H1 (cell line): ENCODE results near the gene ABCC4. TPM values are rescaled to one million over a fixed set of nuclear protein-coding genes. Genes with fewer than 3 reads are reported as not detected.

Source experiments
- ASH2L ChIP-seq: fragments of 200-600, 300-600 bp; sonication (generic); IDR thresholded peaks from one replicate; pipeline ENCODE4 v1.7.1; 2017; ENCODE audit warnings: low read length
- BRCA1 ChIP-seq: IDR thresholded peaks from 2 replicates; pipeline ENCODE4 v1.6.1; 2012; ENCODE audit warnings: low read depth, low read length, improper control_type of control experiment
- CBX5 ChIP-seq: fragments of 300-800, 300-1000 bp; sonication (generic); IDR thresholded peaks from 2 replicates; pipeline ENCODE4 v1.7.1; 2016; ENCODE audit warnings: antibody characterized with exemption, low read length, low read depth
- CHD7 ChIP-seq: fragments of 300-600 bp; sonication (generic); IDR thresholded peaks from 2 replicates; pipeline ENCODE4 v1.7.1; 2012; ENCODE audit warnings: low read length, moderate library complexity, mild to moderate bottlenecking, inconsistent platforms; ENCODE audit not compliant: insufficient replicate concordance
- CREB1 ChIP-seq: IDR thresholded peaks from 2 replicates; pipeline ENCODE4 v1.6.1; 2012; ENCODE audit warnings: inconsistent platforms
- EZH2 ChIP-seq: fragments of 200-600 bp; sonication (generic); IDR thresholded peaks from 2 replicates; pipeline ENCODE4 v1.7.1; 2012; ENCODE audit warnings: low read depth, mild to moderate bottlenecking, moderate library complexity, low read length, inconsistent platforms; ENCODE audit not compliant: severe bottlenecking
- TAF7 ChIP-seq: optimal IDR thresholded peaks from 2 replicates; pipeline ENCODE3; 2011; ENCODE audit warnings: low read depth, mild to moderate bottlenecking, inconsistent platforms, low read length, moderate library complexity, borderline replicate concordance
- TBP ChIP-seq: IDR thresholded peaks from 2 replicates; pipeline ENCODE4 v1.6.1; 2011; ENCODE audit warnings: low read depth, low read length, improper control_type of control experiment
- ZNF274 ChIP-seq: IDR thresholded peaks from 2 replicates; pipeline ENCODE4 v1.7.0; 2012; ENCODE audit warnings: low read length, borderline replicate concordance; ENCODE audit errors: extremely low read depth
- polyA plus RNA-seq, 7 experiments: library from polyadenylated mRNA; depleted of rRNA in 3 of 7; stranded (reverse) in 5 of 7; unstranded in 2 of 7; fragments of >200 nt in 5 of 7; fragments of 200-250 nt in 2 of 7; gene quantifications; 1 replicate in 5 of 7; 2 replicates in 1 of 7; 4 replicates in 1 of 7; pipeline versions ENCODE4 v1.2.1 to v1.2.3, GENCODE V29; 2011 to 2013; ENCODE audit warnings: missing spikeins in 2 of 7, mixed read lengths in 2 of 7
- total RNA-seq: library from RNA; stranded (reverse); fragmentation: NEBNext Ultra II Directional; extraction: Animal tissue kit (Norgen Biotek cat#: 25700); gene quantifications from 2 replicates; pipeline ENCODE4 v1.2.1, GENCODE V29; 2021
- TF ChIP-seq, protein P1 (sequence below): IDR thresholded peaks from 2 replicates; pipeline ENCODE4 v1.6.1; 2012; ENCODE audit warnings: inconsistent platforms

Gene ABCC4
- total and polyA plus RNA-seq, 2 of the 8 experiments (the other 6 are each of a cell fraction or from before 2014, with no cell fraction given): 4.0 to 14.1 TPM

GRCh38 chr13:95128045-95128643 is 173.1 kb downstream of the ABCC4 start (continued):
- no peak for TF ChIP-seq CHD7
- no peak for TF ChIP-seq BRCA1
- no peak for TF ChIP-seq CREB1
- no peak for TF ChIP-seq ZNF274
- no peak for TF ChIP-seq CBX5
- no peak for TF ChIP-seq TBP
- TF ChIP-seq TAF7: no peak
- TF ChIP-seq, protein P1, sequence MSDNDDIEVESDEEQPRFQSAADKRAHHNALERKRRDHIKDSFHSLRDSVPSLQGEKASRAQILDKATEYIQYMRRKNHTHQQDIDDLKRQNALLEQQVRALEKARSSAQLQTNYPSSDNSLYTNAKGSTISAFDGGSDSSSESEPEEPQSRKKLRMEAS: no peak
- TF ChIP-seq ASH2L: no peak
- TF ChIP-seq EZH2: no peak
